ENCODE measurements around the gene FAM20C. TPM values are rescaled to one million over a fixed set of nuclear protein-coding genes. Genes with fewer than 3 reads are reported as not detected.

Gene FAM20C
- total RNA-seq, 4 donors from 2014 or later = 15.8 to 20.4 (median 18.7) TPM

- Histone ChIP-seq H3K36me3 (peaks cover 52% of the 10 kb centered on the region), H3K4me1 (peaks cover 46% of the 10 kb centered on the region), H3K27me3 (no peaks in the 10 kb centered on the region), H3K4me3 (no peak overlapping the region), H3K9me3 (no peaks in the 10 kb centered on the region), H3K27ac (no peak overlapping the region)
- WGBS = 95% methylated on average over 5 of the region's 5 CpGs
- no peak for DNase-seq (ENCODE audit: low spot score in 2 of 2)
- TF ChIP-seq EP300 (IDR thresholded peaks at IDR 0.05) (no peak), CTCF (IDR thresholded peaks at IDR 0.05) (no peak), POLR2A (IDR thresholded peaks at IDR 0.05) (no peak), POLR2AphosphoS5 (IDR thresholded peaks at IDR 0.05) (no peak)
Measured at GRCh38 chr7:196283-196682, 3.9 kb downstream of the FAM20C start.

GRCh38 chr7:196778-197321, 4.5 kb downstream of the FAM20C start:
- H3K9me3 ChIP-seq = no peaks in the 10 kb centered on the region
- peaks cover 55% of the 10 kb centered on the region for H3K36me3 ChIP-seq
- DNase-seq (ENCODE audit: low spot score in 2 of 2) = no peak
- no peaks in the 10 kb centered on the region for H3K27me3 ChIP-seq
- 73% methylated on average over 9 of the region's 13 CpGs for WGBS
- no peak for TF ChIP-seq EP300 (IDR thresholded peaks at IDR 0.05)
- no peak for TF ChIP-seq POLR2AphosphoS5 (IDR thresholded peaks at IDR 0.05)
- no peak for TF ChIP-seq POLR2A (IDR thresholded peaks at IDR 0.05)
- TF ChIP-seq CTCF (IDR thresholded peaks at IDR 0.05) = no peak
- no peak overlapping the region for H3K27ac ChIP-seq
- no peak overlapping the region for H3K4me3 ChIP-seq
- H3K4me1 ChIP-seq = peaks cover 41% of the 10 kb centered on the region

- TF ChIP-seq POLR2AphosphoS5 (IDR thresholded peaks at IDR 0.05) (no peak), POLR2A (IDR thresholded peaks at IDR 0.05) (no peak), CTCF (IDR thresholded peaks at IDR 0.05) (no peak), EP300 (IDR thresholded peaks at IDR 0.05) (no peak)
- H3K9me3 ChIP-seq = no peaks in the 10 kb centered on the region
- H3K27me3 ChIP-seq = no peaks in the 10 kb centered on the region
- H3K27ac ChIP-seq = no peak overlapping the region
- DNase-seq (ENCODE audit: low spot score in 2 of 2) = no peak
- peaks cover 39% of the 10 kb centered on the region for H3K4me1 ChIP-seq
- no peak overlapping the region for H3K4me3 ChIP-seq
- WGBS = 86% methylated on average over 12 of the region's 22 CpGs
- H3K36me3 ChIP-seq = peaks cover 55% of the 10 kb centered on the region
Measured at GRCh38 chr7:197413-198335, 5.3 kb downstream of the FAM20C start.

- TF ChIP-seq CTCF (IDR thresholded peaks at IDR 0.05) (no peak), POLR2A (IDR thresholded peaks at IDR 0.05) (no peak), EP300 (IDR thresholded peaks at IDR 0.05) (no peak), POLR2AphosphoS5 (IDR thresholded peaks at IDR 0.05) (no peak)
- no peak for DNase-seq (ENCODE audit: low spot score in 2 of 2)
- 70% methylated on average over 14 of the region's 17 CpGs for WGBS
- Histone ChIP-seq H3K27ac (no peak overlapping the region), H3K4me1 (peaks cover 22% of the 10 kb centered on the region), H3K9me3 (no peaks in the 10 kb centered on the region), H3K4me3 (no peak overlapping the region), H3K27me3 (no peaks in the 10 kb centered on the region), H3K36me3 (peaks cover 72% of the 10 kb centered on the region)
Measured at GRCh38 chr7:199483-200249, 7.3 kb downstream of the FAM20C start.

DNA sequence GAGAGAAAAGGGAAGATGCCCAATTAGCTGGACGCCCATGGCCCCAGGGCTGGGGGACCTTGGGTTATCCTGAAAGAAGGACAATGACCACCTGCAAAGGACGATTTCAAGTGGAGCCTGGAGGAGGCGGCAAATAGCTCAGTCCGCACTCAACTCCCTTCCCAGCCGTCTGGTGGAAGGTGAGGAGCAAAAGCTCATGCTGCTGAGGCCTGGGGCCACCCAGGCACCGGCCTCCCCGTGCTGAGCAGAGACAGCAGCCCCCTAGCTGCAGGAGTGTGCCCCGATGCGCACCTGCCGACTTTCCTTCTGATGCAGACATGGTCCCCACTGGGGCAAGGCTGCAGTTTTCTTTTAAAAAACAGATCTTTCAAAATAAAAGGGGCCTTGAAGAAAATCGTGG, 7.9 kb downstream of the FAM20C start:
- no peak for DNase-seq (ENCODE audit: low spot score in 2 of 2)
- Histone ChIP-seq H3K36me3 (peaks cover 76% of the 10 kb centered on the region), H3K9me3 (no peaks in the 10 kb centered on the region), H3K27me3 (no peaks in the 10 kb centered on the region), H3K27ac (no peak overlapping the region), H3K4me3 (no peak overlapping the region), H3K4me1 (peaks cover 16% of the 10 kb centered on the region)
- 92% methylated on average over 9 of the region's 11 CpGs for WGBS
- TF ChIP-seq CTCF (IDR thresholded peaks at IDR 0.05) (no peak), EP300 (IDR thresholded peaks at IDR 0.05) (no peak), POLR2AphosphoS5 (IDR thresholded peaks at IDR 0.05) (no peak), POLR2A (IDR thresholded peaks at IDR 0.05) (no peak)

Data from suprapubic skin (tissue), 4 donors.